ACC112 (cell line): Measurements from ENCODE around the gene MX1.

ENCODE experiments used
- H2AFZ ChIP-seq: fragments of 200-600 bp; sonication (generic); one replicate; pipeline ENCODE4 v1.6.0; 2017; ENCODE audit warnings: antibody characterized with exemption, low read length; ENCODE audit not compliant: unreplicated experiment
- H3K27ac ChIP-seq: fragments of 200-600 bp; sonication (generic); 2 replicates; pipeline ENCODE4 v1.5.1; 2014; ENCODE audit warnings: low read depth, mild to moderate bottlenecking, antibody characterized with exemption, low read length, moderate library complexity
- H3K27me3 ChIP-seq: fragments of 200-600 bp; sonication (generic); 2 replicates; pipeline ENCODE4 v1.6.1; 2014; ENCODE audit warnings: mild to moderate bottlenecking, antibody characterized with exemption, low read length, moderate library complexity, mixed read lengths; ENCODE audit not compliant: insufficient read depth
- H3K36me3 ChIP-seq: fragments of 200-600 bp; sonication (generic); 2 replicates; pipeline ENCODE4 v1.6.1; 2016; ENCODE audit warnings: mild to moderate bottlenecking, antibody characterized with exemption, low read length, moderate library complexity, mixed read lengths; ENCODE audit not compliant: insufficient read depth
- H3K4me1 ChIP-seq: fragments of 200-600 bp; sonication (generic); one replicate; pipeline ENCODE4 v1.6.1; 2016; ENCODE audit warnings: low read length, mixed read lengths; ENCODE audit not compliant: insufficient read depth, unreplicated experiment, control insufficient read depth
- H3K4me3 ChIP-seq: fragments of 200-600 bp; sonication (generic); 2 replicates; pipeline ENCODE4 v1.5.1; 2014; ENCODE audit warnings: mild to moderate bottlenecking, low read depth, low read length
- H3K79me2 ChIP-seq: fragments of 200-600 bp; sonication (generic); one replicate; pipeline ENCODE4 v1.6.0; 2016; ENCODE audit warnings: low read length; ENCODE audit not compliant: control insufficient read depth, unreplicated experiment, insufficient read depth

The MX1 gene

DNA sequence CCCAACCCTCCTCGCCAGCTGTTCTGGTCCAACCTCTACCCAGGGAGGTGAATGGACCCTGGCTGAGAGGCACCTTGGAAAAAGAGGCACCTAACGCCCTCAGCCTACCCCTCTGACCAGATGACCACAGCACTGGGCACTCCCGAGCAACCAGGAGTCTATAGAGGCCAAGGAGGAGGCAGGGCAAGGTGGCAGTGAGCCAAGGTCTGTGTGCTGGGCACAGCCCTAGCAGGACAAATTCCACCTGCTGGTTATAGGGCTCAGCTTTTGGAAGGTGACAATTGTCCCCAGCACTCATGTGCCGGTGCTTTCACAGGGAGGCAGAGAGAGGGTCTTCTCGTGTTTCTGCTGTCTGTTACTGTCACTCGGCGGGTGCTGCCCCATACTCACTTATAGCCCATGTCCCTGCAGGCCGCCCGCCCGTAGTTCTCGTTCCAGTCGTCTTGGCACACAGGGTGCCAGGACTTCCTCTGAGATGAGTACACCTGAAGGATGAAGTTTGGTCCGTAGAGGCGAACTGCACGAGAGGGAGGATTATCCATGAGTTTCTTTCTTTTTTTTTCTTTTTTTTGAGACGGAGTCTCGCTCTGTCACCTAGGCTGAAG is 54.1 kb downstream of the MX1 start:
- H3K27ac ChIP-seq = no peak overlapping the region

DNA sequence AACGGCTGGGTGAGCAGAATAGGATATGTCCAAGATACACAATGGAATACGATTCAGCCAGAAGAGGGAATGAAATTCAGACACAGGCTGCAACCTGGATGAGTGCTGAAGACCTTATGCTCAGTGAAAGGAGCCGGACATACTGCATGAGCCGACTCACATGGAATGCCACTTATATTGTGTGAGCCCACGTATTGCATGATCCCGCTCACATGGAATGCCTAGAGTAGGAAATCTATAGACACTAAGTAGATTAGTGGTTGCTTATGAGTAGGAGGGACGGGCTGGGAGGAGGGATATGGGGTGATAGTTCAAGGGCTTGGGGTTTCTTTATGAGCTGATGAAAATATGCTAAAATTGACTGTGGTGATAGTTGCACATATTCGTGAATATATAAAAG is 55.2 kb downstream of the MX1 start:
- Histone ChIP-seq H3K36me3 (no peaks in the 10 kb centered on the region), H3K27ac (no peak overlapping the region), H3K79me2 (no peaks in the 10 kb centered on the region), H2AFZ (no peak overlapping the region), H3K4me3 (no peak overlapping the region), H3K27me3 (peaks cover 49% of the 10 kb centered on the region), H3K4me1 (peaks cover 7% of the 10 kb centered on the region)

More for the DNA sequence above, 54.1 kb downstream of the MX1 start:
- Histone ChIP-seq H3K4me1 (peaks cover 7% of the 10 kb centered on the region), H3K4me3 (no peak overlapping the region), H2AFZ (no peak overlapping the region), H3K36me3 (no peaks in the 10 kb centered on the region), H3K79me2 (no peaks in the 10 kb centered on the region), H3K27me3 (peaks cover 54% of the 10 kb centered on the region)

DNA sequence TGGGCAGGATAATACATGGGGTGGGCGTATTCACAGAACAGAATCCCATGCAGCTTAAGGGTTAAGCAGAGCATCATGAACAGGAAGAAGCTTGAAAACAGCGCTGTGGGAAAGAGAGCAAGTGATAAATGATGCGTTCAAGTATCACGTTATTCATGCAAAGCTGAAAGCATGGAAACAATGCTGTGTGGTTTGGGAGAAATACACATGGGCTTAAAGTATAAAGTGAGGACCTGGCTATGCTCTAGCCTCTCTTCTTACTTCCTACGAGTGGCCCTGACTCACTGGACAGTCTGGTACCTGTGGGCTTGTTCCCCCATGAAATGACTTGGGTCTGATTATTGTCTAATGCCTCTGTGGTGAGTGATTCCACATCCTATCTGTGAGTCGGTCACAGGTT is 56.3 kb downstream of the MX1 start:
- H3K36me3 ChIP-seq = no peaks in the 10 kb centered on the region
- H3K4me1 ChIP-seq = peaks cover 7% of the 10 kb centered on the region
- H3K79me2 ChIP-seq = no peaks in the 10 kb centered on the region
- H3K4me3 ChIP-seq = no peak overlapping the region
- peaks cover 48% of the 10 kb centered on the region for H3K27me3 ChIP-seq
- no peak overlapping the region for H2AFZ ChIP-seq
- H3K27ac ChIP-seq = no peak overlapping the region

DNA sequence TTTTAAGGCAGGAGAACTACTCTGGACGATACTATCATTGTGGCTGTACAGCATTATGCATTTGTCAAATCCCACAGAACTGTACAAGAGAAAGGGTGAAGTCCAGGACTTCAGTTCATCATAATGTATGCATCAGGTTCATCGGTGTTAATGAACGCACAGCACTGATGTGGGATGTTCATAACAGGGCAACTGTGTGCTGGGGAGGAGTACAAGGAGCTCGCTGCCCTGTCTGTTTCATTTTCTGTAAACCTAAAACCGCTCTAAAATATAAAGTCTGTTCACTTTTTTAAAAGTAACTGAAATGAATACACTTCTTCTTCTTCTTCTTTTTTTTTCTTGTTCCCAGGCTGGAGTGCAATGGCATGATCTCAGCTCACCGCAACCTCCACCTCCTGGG is 56.9 kb downstream of the MX1 start:
- Histone ChIP-seq H3K27me3 (peaks cover 43% of the 10 kb centered on the region), H3K36me3 (no peaks in the 10 kb centered on the region), H3K27ac (no peak overlapping the region), H3K79me2 (no peaks in the 10 kb centered on the region), H3K4me3 (no peak overlapping the region), H3K4me1 (peaks cover 7% of the 10 kb centered on the region), H2AFZ (no peak overlapping the region)

DNA sequence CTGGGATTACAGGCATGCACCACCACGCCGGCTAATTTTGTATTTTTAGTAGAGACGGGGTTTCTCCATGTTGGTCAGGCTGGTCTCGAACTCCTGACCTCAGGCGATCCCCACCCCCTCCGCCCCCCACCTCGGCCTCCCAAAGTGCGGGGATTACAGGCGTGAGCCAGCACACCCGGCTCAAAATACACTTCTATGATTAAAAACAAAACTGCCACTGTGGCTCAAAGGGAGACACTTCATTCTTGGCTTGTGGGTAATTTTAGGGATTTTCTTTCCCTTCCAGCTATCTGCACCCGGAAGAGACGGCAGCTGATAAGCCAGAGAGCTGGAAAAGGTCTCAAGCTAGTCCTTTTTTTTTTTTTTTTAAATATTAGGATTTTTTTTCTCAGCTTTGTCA is 57.4 kb downstream of the MX1 start:
- no peak overlapping the region for H3K4me3 ChIP-seq
- H3K36me3 ChIP-seq = no peaks in the 10 kb centered on the region

DNA sequence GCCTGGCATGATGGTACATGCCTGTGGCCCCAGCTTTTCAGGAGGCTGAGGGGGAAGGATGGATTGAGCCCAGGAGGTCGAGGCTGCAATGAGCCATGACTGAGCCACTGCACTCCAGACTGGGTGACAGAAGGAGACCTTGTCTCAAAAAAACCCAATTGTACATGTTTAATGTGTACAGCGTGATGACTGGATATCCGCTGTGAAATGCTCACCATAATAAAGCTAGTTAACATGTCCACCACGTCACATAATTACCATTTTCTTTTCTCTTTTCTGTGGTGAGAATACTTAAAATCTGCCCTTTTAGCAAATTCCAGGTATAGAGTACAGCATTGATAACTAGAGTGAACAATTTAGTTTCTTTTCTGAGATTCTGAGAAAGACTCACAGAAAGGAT is 57.9 kb downstream of the MX1 start:
- Histone ChIP-seq H3K4me3 (no peak overlapping the region), H3K79me2 (no peaks in the 10 kb centered on the region), H3K36me3 (no peaks in the 10 kb centered on the region), H3K27me3 (peaks cover 34% of the 10 kb centered on the region), H2AFZ (no peak overlapping the region), H3K4me1 (peaks cover 7% of the 10 kb centered on the region), H3K27ac (no peak overlapping the region)

More for the DNA sequence above, 57.4 kb downstream of the MX1 start:
- no peak overlapping the region for H3K27ac ChIP-seq
- H3K27me3 ChIP-seq = peaks cover 39% of the 10 kb centered on the region
- H3K4me1 ChIP-seq = peaks cover 7% of the 10 kb centered on the region
- no peak overlapping the region for H2AFZ ChIP-seq
- H3K79me2 ChIP-seq = no peaks in the 10 kb centered on the region

DNA sequence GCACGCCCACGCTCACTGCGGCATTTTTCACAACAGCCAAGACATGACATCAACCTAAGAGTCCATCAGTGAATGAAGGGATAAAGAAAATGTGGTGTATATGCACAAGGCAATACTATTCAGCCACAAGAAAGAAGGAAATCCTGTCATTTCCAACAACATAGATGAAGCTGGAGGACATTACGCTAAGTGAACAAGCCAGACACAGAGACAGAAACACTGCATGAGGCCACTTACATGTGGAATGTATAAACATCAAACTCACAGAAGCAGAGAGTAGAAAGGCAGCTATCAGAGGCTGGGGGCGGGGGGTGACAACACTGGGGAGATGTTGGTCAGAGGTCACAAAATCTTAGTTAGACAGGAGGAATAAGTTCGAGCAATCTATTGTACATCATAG is 61.0 kb downstream of the MX1 start:
- peaks cover 7% of the 10 kb centered on the region for H3K4me1 ChIP-seq
- H3K36me3 ChIP-seq = no peaks in the 10 kb centered on the region
- H3K27me3 ChIP-seq = peaks cover 38% of the 10 kb centered on the region
- H3K4me3 ChIP-seq = no peak overlapping the region
- H3K27ac ChIP-seq = no peak overlapping the region
- H2AFZ ChIP-seq = no peak overlapping the region
- H3K79me2 ChIP-seq = no peaks in the 10 kb centered on the region

DNA sequence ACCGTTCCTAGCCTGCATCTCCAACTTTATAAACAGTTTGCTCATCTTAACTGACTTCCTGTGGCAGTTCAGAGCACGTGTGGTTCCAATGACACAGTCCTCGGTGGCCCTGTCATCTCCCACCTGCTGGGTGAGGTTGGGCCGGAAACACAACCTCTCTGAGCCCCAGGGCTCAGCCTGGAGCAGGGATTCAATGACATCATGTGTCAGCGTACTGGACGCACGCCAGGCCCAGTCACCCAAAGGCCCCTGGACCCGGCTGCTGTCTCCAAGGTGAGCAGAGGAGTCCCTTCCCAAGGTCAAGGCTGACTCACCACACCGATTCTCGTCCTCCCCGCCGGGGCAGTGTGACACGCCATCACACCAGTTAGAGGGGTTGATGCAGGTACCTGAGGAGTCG is 62.0 kb downstream of the MX1 start:
- no peak overlapping the region for H2AFZ ChIP-seq
- H3K79me2 ChIP-seq = no peaks in the 10 kb centered on the region
- peaks cover 37% of the 10 kb centered on the region for H3K27me3 ChIP-seq
- H3K36me3 ChIP-seq = no peaks in the 10 kb centered on the region
- H3K4me3 ChIP-seq = no peak overlapping the region
- H3K4me1 ChIP-seq = no peaks in the 10 kb centered on the region
- H3K27ac ChIP-seq = no peak overlapping the region

DNA sequence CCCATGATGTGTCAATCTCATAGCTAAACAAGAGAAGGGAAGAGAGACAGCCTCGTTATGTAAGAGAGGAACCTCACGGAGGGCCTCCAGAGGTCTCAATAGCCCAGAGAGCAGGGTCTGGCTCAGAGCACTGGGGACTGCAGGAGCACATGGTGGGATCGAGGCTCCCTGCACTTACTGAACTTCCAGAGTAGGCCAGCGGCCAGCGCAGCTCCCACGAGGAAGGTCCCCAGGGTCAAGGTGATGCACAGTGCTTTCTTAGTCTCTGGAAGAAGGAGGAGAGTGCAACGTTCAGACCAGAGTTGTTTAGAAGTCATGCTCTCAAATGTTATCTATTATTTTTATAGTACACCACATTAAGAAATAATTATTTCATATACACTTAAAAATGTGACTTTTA is 63.3 kb downstream of the MX1 start:
- Histone ChIP-seq H3K36me3 (no peaks in the 10 kb centered on the region), H3K27me3 (peaks cover 36% of the 10 kb centered on the region), H2AFZ (no peak overlapping the region), H3K27ac (no peak overlapping the region), H3K79me2 (no peaks in the 10 kb centered on the region), H3K4me3 (no peak overlapping the region), H3K4me1 (no peaks in the 10 kb centered on the region)

DNA sequence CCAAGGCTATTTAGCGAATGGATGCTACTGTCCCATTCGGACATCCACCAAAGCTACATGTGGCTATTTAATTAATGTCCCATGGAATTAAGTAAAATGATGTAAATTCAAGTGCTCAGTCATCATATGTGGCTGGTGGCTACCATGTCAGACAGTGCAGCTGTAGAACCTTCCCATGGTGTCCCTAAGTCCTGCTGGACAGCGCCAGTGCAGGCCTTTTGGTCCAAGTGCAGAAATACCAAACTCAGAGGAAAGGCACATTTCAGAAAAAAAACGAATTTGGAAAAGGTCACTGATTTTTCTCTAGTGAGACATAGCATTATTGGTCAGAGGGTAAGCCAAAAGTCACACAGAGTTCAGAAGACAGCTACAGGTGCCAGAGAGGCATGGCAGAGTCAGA is 64.3 kb downstream of the MX1 start:
- Histone ChIP-seq H3K4me1 (no peaks in the 10 kb centered on the region), H3K4me3 (no peak overlapping the region), H2AFZ (no peak overlapping the region), H3K79me2 (no peaks in the 10 kb centered on the region), H3K36me3 (no peaks in the 10 kb centered on the region), H3K27me3 (peaks cover 30% of the 10 kb centered on the region), H3K27ac (no peak overlapping the region)

DNA sequence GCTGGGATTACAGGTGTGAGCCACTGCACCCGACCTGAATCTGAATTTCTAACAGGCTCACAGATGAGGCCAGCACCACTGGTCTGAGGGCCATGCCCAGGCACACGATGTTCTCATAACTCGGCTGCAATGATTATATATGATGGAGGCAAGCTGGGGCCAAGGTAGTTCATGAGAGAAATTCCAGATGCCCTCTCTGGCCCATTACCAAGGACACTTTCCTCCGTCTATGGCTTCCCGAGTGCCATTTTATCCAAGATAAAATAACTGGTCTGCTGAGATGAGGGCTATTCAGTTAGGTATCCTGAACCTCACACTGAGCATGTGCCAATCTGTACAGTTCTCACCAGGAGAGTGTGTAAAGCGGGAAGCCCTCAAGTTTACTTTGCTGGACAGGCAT is 65.4 kb downstream of the MX1 start:
- Histone ChIP-seq H3K36me3 (no peaks in the 10 kb centered on the region), H2AFZ (no peak overlapping the region), H3K79me2 (no peaks in the 10 kb centered on the region), H3K27ac (no peak overlapping the region), H3K4me3 (no peak overlapping the region), H3K4me1 (no peaks in the 10 kb centered on the region), H3K27me3 (peaks cover 36% of the 10 kb centered on the region)
